Measurements from ENCODE around the gene HMX1.

- TF ChIP-seq, protein P1, sequence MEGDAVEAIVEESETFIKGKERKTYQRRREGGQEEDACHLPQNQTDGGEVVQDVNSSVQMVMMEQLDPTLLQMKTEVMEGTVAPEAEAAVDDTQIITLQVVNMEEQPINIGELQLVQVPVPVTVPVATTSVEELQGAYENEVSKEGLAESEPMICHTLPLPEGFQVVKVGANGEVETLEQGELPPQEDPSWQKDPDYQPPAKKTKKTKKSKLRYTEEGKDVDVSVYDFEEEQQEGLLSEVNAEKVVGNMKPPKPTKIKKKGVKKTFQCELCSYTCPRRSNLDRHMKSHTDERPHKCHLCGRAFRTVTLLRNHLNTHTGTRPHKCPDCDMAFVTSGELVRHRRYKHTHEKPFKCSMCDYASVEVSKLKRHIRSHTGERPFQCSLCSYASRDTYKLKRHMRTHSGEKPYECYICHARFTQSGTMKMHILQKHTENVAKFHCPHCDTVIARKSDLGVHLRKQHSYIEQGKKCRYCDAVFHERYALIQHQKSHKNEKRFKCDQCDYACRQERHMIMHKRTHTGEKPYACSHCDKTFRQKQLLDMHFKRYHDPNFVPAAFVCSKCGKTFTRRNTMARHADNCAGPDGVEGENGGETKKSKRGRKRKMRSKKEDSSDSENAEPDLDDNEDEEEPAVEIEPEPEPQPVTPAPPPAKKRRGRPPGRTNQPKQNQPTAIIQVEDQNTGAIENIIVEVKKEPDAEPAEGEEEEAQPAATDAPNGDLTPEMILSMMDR (IDR thresholded peaks at IDR 0.05) = no peak
- no peak for TF ChIP-seq POLR2AphosphoS5 (IDR thresholded peaks at IDR 0.05)
These were observed 17.6 kb downstream of the HMX1 start for GRCh38 chr4:8854016-8854415.
